Activated CD4-positive, alpha-beta T cell treated with anti-CD3 and anti-CD28 coated beads for 36 hours (primary cell): ENCODE results near the gene TCHH. TPM values are rescaled to one million over a fixed set of nuclear protein-coding genes. Genes with fewer than 3 reads are reported as not detected.
"Not testable (repeated sequence)": the region's sequence is repeated elsewhere in the genome, so short reads cannot be mapped to it uniquely, and the experiment has no call there.

ENCODE experiments used
- ATAC-seq: fragments of 200-7000 bp; cut with Tn5 transposase; one replicate; pipeline ENCODE4 v1.10.0; 2021; ENCODE audit warnings: mild to moderate bottlenecking, moderate library complexity
- CTCF ChIA-PET: fragments of 350-600 bp; sonication (Branson Sonifier 250); formaldehyde crosslinking; loops from one replicate; lab custom pipeline; 2021; ENCODE audit warnings: antibody characterized with exemption; lab: Charles Lee
- POLR2A ChIA-PET: fragments of 350-600 bp; sonication (Branson Sonifier 250); formaldehyde crosslinking; loops from one replicate; lab custom pipeline; 2021; ENCODE audit warnings: antibody characterized with exemption, inconsistent platforms; lab: Charles Lee
- DNase-seq: peaks from one replicate; pipeline ENCODE4 v3.0.0-alpha.2; 2020
- H3K27ac Mint-ChIP-seq: one replicate; pipeline ENCODE4 v1.8.0; 2021; ENCODE audit warnings: mixed read lengths
- H3K27me3 Mint-ChIP-seq: one replicate; pipeline ENCODE4 v1.8.0; 2021; ENCODE audit warnings: mixed read lengths
- H3K36me3 Mint-ChIP-seq: one replicate; pipeline ENCODE4 v1.8.0; 2021; ENCODE audit warnings: low read depth, mixed read lengths
- H3K4me1 Mint-ChIP-seq: one replicate; pipeline ENCODE4 v1.8.0; 2021; ENCODE audit warnings: mixed read lengths
- H3K4me3 Mint-ChIP-seq: one replicate; pipeline ENCODE4 v1.8.0; 2021; ENCODE audit warnings: mild to moderate bottlenecking, moderate library complexity, mixed read lengths
- H3K9me3 Mint-ChIP-seq: one replicate; pipeline ENCODE4 v1.8.0; 2021; ENCODE audit warnings: low read depth, mixed read lengths
- intact Hi-C, 2 experiments: fragments of 100-400 bp; cut with DNase I in 1 of 2; cut with micrococcal nuclease in 1 of 2; formaldehyde crosslinking; loops; one replicate each; pipeline versions ENCODE4 v1.14.2 to v1.15.1; 2022 to 2024; cut with DNase I, micrococcal nuclease
- total RNA-seq, 2 experiments: library from RNA; stranded (reverse); gene quantifications; one replicate each; pipeline ENCODE4 v1.2.3, GENCODE V29; 2021

The TCHH gene
- total RNA-seq, 2 experiments from 2014 or later, result 0.05 TPM; not detected in 1

DNA sequence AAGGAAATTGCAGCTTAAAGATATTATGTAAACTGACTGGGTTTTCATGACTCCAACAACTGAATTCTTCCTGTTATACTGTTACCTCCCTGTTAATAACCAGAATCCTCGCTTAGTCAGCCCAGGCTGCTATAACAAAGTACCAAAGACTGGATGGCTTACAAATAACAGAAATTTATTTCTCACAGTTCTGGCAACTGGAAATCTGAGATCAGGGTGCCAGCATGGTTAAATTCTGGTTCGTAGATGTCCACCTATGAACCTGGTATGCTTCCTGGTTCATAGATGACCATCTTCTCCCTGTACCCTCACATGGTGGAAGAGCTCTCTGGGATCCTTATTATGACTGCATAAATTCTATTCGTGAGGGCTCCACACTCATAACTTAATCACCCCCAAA, 18.3 kb downstream of the TCHH start:
- peaks cover 50% of the 10 kb centered on the region for H3K27me3 Mint-ChIP-seq
- peaks cover 7% of the 10 kb centered on the region for H3K9me3 Mint-ChIP-seq
- CTCF ChIA-PET, result interaction anchor here (0.6 to 1.0 kb wide), 2 partner anchors 90 to 344 kb away, joined by 3 to 4 read pairs; no protein-coding TSS in a partner anchor
- intact Hi-C loops, result no loop called here
- no peak overlapping the region for H3K4me3 Mint-ChIP-seq
- POLR2A ChIA-PET, result no interaction called here
- DNase-seq (no peak), ATAC-seq (no peak)
- H3K36me3 Mint-ChIP-seq, result peaks cover 2% of the 10 kb centered on the region
- H3K27ac Mint-ChIP-seq, result no peak overlapping the region
- no peaks in the 10 kb centered on the region for H3K4me1 Mint-ChIP-seq

DNA sequence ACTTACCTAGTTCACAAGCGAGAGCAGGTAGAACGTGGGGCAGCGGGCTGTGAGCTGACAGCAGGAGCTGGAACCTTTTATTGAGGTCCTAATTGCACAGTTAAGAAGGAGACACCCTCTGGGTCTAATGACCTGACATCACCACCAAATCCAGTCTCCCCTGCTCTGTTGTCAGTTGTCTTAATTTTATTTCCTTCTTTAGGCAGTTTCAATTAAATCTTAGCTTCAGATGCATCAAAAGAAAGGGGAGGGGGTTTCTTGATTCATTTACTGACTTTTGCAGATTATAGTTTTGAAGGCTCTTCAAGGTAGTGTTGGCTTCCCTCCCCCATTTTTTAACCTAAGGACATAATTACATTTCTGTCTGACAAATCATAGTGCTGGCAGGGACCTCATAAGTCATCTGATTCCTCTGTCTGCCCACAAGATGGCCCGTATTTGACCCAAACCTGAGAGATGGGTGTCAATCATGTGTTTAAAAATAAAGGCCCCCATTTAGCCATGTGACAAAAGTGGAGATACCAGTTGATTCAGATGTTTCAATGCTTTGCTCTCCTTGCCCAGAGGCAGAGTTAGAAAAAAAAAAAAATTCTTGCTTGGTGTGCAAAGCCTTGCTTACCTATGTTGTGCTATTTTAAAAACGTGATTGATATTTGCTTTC, 26.1 kb downstream of the TCHH start, which contains the start of gene TCHHL1:
Gene TCHHL1, minus strand, starts transcription at position 51 of the 661 bp plus-strand sequence. CDS start 921 bp downstream, outside the sequence.
- H3K4me3 Mint-ChIP-seq, result no peak within 1 kb of the TSS
- POLR2A ChIA-PET, result no interaction called here
- H3K27ac Mint-ChIP-seq, result no peak within 1 kb of the TSS
- intact Hi-C loops, result no loop called here
- H3K4me1 Mint-ChIP-seq, result no peaks in the 10 kb centered on the region
- ATAC-seq, result no peak
- H3K36me3 Mint-ChIP-seq, result peaks cover 2% of the 10 kb centered on the region
- no peak for DNase-seq
- peaks cover 8% of the 10 kb centered on the region for H3K9me3 Mint-ChIP-seq
- CTCF ChIA-PET, result interaction anchor here (0.6 to 1.5 kb wide), 2 partner anchors 356 to 370 kb away, joined by 3 to 7 read pairs; no protein-coding TSS in a partner anchor
- H3K27me3 Mint-ChIP-seq, result peaks cover 29% of the 10 kb centered on the region

DNA sequence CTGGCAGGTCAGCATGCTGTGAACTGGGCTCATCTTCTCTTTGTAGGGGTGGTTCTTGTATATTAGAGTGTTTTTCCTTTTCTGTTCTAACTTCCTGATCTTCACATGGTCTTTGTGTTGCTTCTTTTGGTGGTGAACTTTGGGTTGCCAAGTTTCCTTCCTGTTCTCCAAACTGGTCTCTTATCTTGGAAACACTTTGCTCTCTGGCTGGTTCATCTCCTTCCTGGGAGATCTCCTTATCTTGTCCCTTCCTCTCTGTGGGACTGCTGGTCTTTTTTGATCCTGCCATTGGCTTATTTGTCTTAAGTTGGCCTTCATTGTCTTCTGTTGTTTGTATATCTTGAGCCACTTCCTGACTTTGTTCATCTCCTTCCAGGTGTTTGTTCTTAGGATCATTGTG, 28.5 kb downstream of the TCHH start:
- H3K27me3 Mint-ChIP-seq, result peaks cover 22% of the 10 kb centered on the region
- CTCF ChIA-PET, result interaction anchor here (0.7 kb wide), 1 partner anchor 53 kb away, joined by 3 read pairs; no protein-coding TSS in a partner anchor
- POLR2A ChIA-PET, result interaction anchor here (0.7 kb wide), 1 partner anchor 490 kb away, joined by 3 read pairs; no protein-coding TSS in a partner anchor
- ATAC-seq (no peak), DNase-seq (no peak)
- intact Hi-C loops, result no loop called here
- no peak overlapping the region for H3K4me3 Mint-ChIP-seq
- H3K4me1 Mint-ChIP-seq, result no peaks in the 10 kb centered on the region
- H3K36me3 Mint-ChIP-seq, result no peaks in the 10 kb centered on the region
- no peak overlapping the region for H3K27ac Mint-ChIP-seq
- no peaks in the 10 kb centered on the region for H3K9me3 Mint-ChIP-seq

DNA sequence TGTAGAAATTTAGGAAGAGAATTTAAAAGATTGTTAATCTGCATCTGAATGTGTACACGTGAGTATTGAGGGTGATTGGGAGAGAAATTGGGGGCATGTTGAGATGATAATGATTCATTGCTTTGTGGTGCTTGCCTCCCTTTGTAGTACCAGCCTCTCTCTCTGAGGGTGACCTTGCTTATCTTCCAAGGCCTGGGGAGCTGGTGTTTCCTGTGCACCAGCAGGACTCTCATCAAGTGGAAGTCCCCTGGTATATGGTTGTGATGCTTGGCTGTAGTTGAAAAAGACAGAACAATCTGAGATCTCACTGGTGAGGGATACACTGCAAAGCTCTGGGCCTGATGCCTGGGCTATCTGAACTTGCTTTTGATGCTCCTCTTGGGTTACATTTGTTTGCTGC, 30.4 kb downstream of the TCHH start:
- Mint-ChIP-seq H3K36me3 (no peaks in the 10 kb centered on the region), H3K4me3 (no peak overlapping the region), H3K27me3 (peaks cover 12% of the 10 kb centered on the region), H3K27ac (no peak overlapping the region), H3K4me1 (no peaks in the 10 kb centered on the region), H3K9me3 (no peaks in the 10 kb centered on the region)
- ChIA-PET POLR2A (no interaction called here), CTCF (interaction anchor here (0.6 to 1.4 kb wide), 3 partner anchors 23 to 374 kb away, joined by 3 to 5 read pairs (median 4); no protein-coding TSS in a partner anchor)
- ATAC-seq, result no peak
- DNase-seq, result no peak
- intact Hi-C loops, result no loop called here

DNA sequence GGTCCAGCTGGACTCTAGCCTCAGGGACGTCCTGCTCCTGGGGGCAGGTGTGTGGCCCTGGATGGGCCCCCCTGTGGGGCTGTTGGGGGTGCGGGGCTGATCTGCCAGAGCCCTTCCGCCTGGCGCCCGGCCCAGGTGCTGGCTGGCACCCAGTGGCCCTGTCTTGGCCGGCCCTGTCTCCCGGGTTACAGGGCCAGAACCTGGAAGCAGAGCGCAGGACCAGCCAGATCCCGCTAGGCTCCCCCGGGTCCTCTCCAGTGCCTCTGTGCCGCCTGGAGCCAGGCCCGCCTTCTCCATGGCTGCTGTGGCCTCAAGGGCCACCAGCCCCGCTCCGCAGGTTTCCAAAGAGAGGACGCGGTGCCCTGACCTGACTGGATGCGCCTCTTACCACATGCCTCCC, 34.2 kb downstream of the TCHH start:
- peaks cover 18% of the 10 kb centered on the region for H3K27me3 Mint-ChIP-seq
- H3K36me3 Mint-ChIP-seq, H3K9me3 Mint-ChIP-seq, H3K27ac Mint-ChIP-seq, CTCF ChIA-PET, H3K4me1 Mint-ChIP-seq, POLR2A ChIA-PET, DNase-seq, intact Hi-C loops, ATAC-seq, H3K4me3 Mint-ChIP-seq: not testable (repeated sequence)

DNA sequence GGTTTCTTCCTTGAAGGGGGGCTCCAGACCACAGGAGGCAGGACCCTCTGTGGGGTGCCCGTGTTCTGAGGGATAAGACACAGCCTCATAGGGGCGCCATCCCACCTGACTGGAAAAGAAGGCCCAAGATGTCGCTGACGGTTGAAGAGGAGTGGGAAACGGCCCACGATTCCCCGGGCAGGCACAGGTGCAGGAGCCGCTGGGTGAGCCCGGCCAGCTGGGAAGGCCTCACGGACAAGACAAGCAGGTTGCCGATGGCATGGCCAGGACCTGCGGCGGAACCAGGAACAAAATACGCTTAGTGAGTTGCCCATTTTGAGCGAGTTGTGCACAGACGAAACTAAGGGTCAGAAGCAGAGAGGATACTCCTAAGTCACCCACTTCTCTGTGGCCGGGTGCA, 34.8 kb downstream of the TCHH start:
- CTCF ChIA-PET, result interaction anchor here (0.6 kb wide), 1 partner anchor 210 kb away, joined by 3 read pairs; no protein-coding TSS in a partner anchor
- H3K4me3 Mint-ChIP-seq, H3K9me3 Mint-ChIP-seq, H3K36me3 Mint-ChIP-seq, intact Hi-C loops, H3K4me1 Mint-ChIP-seq, ATAC-seq, DNase-seq, H3K27ac Mint-ChIP-seq, POLR2A ChIA-PET: not testable (repeated sequence)
- peaks cover 18% of the 10 kb centered on the region for H3K27me3 Mint-ChIP-seq

DNA sequence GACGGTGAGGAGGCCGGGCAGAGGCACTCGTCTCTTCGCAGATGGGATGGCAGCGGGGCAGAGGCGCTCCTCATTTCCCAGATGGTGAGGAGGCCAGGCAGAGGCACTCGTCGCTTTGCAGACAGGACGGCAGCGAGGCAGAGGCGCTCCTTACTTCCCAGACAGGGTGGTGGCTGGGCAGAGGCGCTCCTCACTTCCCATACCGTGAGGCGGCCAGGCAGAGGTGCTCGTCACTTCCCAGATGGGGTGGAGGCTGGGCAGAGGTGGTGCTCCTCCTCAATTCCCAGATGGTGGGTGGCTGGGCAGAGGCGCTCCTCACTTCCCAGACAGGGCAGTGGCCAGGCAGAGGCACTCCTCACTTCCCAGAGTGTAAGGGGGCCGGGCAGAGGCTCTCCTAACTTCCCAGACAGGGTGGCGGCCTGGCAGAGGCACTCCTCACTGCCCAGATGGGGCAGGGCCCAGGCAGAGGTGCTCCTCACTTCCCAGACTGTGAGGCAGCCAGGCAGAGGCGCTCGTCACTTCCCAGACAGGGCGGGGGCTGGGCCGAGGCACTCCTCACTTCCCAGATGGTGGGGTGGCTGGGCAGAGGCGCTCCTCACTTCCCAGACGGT, 36.3 kb downstream of the TCHH start:
- ChIA-PET CTCF (no interaction called here), POLR2A (no interaction called here)
- DNase-seq (no peak), ATAC-seq (no peak)
- no peak overlapping the region for H3K4me3 Mint-ChIP-seq
- H3K4me1 Mint-ChIP-seq, result no peaks in the 10 kb centered on the region
- no peaks in the 10 kb centered on the region for H3K9me3 Mint-ChIP-seq
- H3K27me3 Mint-ChIP-seq, result peaks cover 19% of the 10 kb centered on the region
- no peaks in the 10 kb centered on the region for H3K36me3 Mint-ChIP-seq
- intact Hi-C loops, result no loop called here
- no peak overlapping the region for H3K27ac Mint-ChIP-seq

DNA sequence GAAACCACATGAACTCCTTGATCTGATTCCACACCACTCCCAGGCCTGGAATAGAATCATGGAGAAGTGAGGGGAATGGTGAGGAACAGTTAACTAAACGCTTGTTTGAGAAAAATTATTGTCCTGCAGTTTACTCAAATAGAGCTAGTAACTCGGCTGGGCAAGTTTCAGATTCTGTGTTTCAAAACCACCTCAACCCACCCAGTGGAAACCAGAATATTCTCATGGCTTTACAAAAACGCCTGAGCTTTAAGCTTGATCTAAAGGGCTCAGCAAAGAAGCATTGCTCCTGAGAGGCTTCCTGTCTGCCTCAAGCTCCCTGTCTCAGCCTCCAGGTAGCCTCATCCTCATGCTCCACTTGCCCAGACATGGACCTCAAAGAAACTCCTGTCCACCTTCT, 42.9 kb downstream of the TCHH start:
- peaks cover 26% of the 10 kb centered on the region for H3K27me3 Mint-ChIP-seq
- H3K36me3 Mint-ChIP-seq, result no peaks in the 10 kb centered on the region

DNA sequence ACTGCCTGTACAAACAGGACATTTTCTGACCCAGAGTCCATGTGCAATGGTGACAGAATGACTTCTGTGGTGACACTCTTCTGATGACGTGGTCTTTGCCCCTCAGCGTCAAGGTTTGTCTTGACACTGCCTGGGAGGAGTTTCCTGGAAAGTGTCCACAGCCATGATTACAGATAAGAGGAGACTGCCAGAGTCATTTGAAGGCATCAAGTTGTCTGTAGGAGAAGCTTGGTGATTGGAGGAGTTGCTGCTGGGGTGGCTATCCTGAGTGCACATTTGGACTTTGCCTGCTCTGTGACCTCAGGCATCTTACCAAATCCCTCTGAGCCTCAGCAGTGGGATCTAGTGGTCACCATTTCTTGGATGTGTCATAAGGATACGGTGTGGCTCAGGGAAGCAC, 44.1 kb downstream of the TCHH start:
- DNase-seq, result no peak
- Mint-ChIP-seq H3K27me3 (peaks cover 29% of the 10 kb centered on the region), H3K4me1 (no peaks in the 10 kb centered on the region), H3K27ac (no peak overlapping the region), H3K9me3 (no peaks in the 10 kb centered on the region), H3K36me3 (no peaks in the 10 kb centered on the region), H3K4me3 (no peak overlapping the region)
- no peak for ATAC-seq
- intact Hi-C loops, result no loop called here
- POLR2A ChIA-PET, result no interaction called here
- CTCF ChIA-PET, result no interaction called here

More for the DNA sequence above, 42.9 kb downstream of the TCHH start:
- intact Hi-C loops, result no loop called here
- Mint-ChIP-seq H3K4me3 (no peak overlapping the region), H3K4me1 (no peaks in the 10 kb centered on the region), H3K27ac (no peak overlapping the region), H3K9me3 (no peaks in the 10 kb centered on the region)
- ChIA-PET CTCF (interaction anchor here (0.8 kb wide), 1 partner anchor 71 kb away, joined by 4 read pairs; no protein-coding TSS in a partner anchor), POLR2A (no interaction called here)
- ATAC-seq, result no peak
- no peak for DNase-seq

DNA sequence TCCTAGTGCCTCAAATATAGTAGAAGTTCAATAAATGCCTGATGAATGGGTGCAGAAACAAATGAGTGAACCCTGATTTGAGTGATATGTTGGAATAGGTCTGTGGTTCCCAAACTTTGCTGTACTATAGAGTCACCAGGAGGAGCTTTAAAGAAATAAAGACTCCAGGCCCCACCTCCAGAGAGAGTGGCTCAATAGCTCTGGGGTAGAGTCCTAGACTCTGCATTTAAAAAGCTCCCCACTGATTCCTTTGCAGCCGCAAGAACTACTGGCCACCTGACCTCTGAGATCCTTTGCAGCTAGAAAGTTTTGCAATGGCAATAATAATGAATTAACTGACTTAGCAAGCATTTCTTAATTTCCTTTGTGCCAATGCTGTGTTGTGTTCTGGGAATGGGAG, 47.3 kb downstream of the TCHH start:
- CTCF ChIA-PET, result interaction anchor here (1.4 kb wide), 1 partner anchor 15 kb away, joined by 7 read pairs; no protein-coding TSS in a partner anchor
- Mint-ChIP-seq H3K4me3 (no peak overlapping the region), H3K4me1 (no peaks in the 10 kb centered on the region), H3K27ac (no peak overlapping the region), H3K9me3 (no peaks in the 10 kb centered on the region), H3K27me3 (peaks cover 34% of the 10 kb centered on the region), H3K36me3 (no peaks in the 10 kb centered on the region)
- ATAC-seq, result no peak
- DNase-seq, result no peak
- POLR2A ChIA-PET, result interaction anchor here (0.5 kb wide), 1 partner anchor 1566 kb away, joined by 4 read pairs; no protein-coding TSS in a partner anchor
- intact Hi-C loops, result no loop called here

DNA sequence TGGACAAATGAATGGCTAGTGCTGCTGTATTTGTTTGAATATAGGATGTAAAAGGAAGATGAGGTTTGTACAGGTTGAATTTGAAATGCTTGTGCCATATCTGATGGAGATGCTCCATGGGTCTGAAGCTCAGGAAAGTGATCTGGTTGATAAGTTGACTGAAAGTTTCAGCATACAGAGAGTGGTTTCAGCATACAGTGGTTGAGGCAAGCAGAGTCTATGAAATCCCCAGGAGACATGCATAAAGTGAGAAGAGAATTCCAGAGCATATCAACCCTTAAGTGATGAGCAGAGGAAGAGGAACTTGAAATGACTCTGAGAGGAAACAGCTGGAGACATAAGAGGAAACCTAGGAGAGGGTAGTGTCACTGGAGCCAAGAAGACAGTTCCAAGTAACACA, 48.1 kb downstream of the TCHH start:
- no peak for ATAC-seq
- no peaks in the 10 kb centered on the region for H3K36me3 Mint-ChIP-seq
- no peaks in the 10 kb centered on the region for H3K9me3 Mint-ChIP-seq

More for the DNA sequence above, 48.1 kb downstream of the TCHH start:
- DNase-seq, result no peak
- CTCF ChIA-PET, result no interaction called here
- H3K27me3 Mint-ChIP-seq, result peaks cover 33% of the 10 kb centered on the region
- no peaks in the 10 kb centered on the region for H3K4me1 Mint-ChIP-seq
- no peak overlapping the region for H3K4me3 Mint-ChIP-seq
- no peak overlapping the region for H3K27ac Mint-ChIP-seq
- POLR2A ChIA-PET, result no interaction called here
- intact Hi-C loops, result no loop called here
